Keratinocyte (primary cell): ENCODE results near the gene FURIN. TPM values are rescaled to one million over a fixed set of nuclear protein-coding genes. Genes with fewer than 3 reads are reported as not detected.
A peak's percentile ranks its signal among the peaks of the same experiment; 100 is the strongest.

Experiments
- DNase-seq: peaks from one replicate; pipeline ENCODE4 v3.0.0-alpha.2; 2011; ENCODE audit warnings: low read depth, missing footprints, low spot score
- FAIRE-seq: peaks from 2 replicates; lab custom pipeline; 2011; peaks lifted over from hg19 to GRCh38; lab: Jason Lieb, UNC
- H2AFZ ChIP-seq: 2 replicates; pipeline ENCODE4 v1.6.0; 2012; ENCODE audit warnings: low read length, control low read depth, inconsistent platforms; ENCODE audit not compliant: control insufficient read depth
- H3K27ac ChIP-seq: 2 replicates; pipeline ENCODE4 v1.5.1; 2011; ENCODE audit warnings: low read length; ENCODE audit not compliant: control insufficient read depth, insufficient read depth
- H3K27me3 ChIP-seq: 3 replicates; pipeline ENCODE4 v1.6.0; 2011; ENCODE audit warnings: low read length; ENCODE audit not compliant: control insufficient read depth, insufficient read depth; ENCODE audit errors: extremely low read depth
- H3K36me3 ChIP-seq, 2 experiments: 2 replicates in 1 of 2; 3 replicates in 1 of 2; pipeline ENCODE4 v1.5.1; 2011; ENCODE audit warnings: low read length in 2 of 2, mild to moderate bottlenecking in 1 of 2; ENCODE audit not compliant: control insufficient read depth in 2 of 2, insufficient read depth in 2 of 2; ENCODE audit errors: extremely low read depth in 1 of 2
- H3K4me1 ChIP-seq: 3 replicates; pipeline ENCODE4 v1.5.1; 2011; ENCODE audit warnings: low read length; ENCODE audit not compliant: control insufficient read depth, insufficient read depth; ENCODE audit errors: extremely low read depth
- H3K4me2 ChIP-seq: 3 replicates; pipeline ENCODE4 v1.6.0; 2011; ENCODE audit warnings: low read depth, low read length; ENCODE audit not compliant: control insufficient read depth, insufficient read depth; ENCODE audit errors: extremely low read depth
- H3K4me3 ChIP-seq, 3 experiments: fragments of 200-600 bp in 1 of 3; sonication (generic) in 1 of 3; 2 replicates in 2 of 3; 3 replicates in 1 of 3; pipeline ENCODE4 v1.5.1; 2011 to 2016; ENCODE audit warnings: low read length in 3 of 3, mild to moderate bottlenecking in 3 of 3, control low read depth in 2 of 3, inconsistent platforms in 1 of 3, low read depth in 1 of 3, mixed read lengths in 1 of 3, mixed run types in 1 of 3, moderate library complexity in 1 of 3; ENCODE audit not compliant: control insufficient read depth in 2 of 3, insufficient read depth in 2 of 3; ENCODE audit errors: extremely low read depth in 1 of 3
- H3K79me2 ChIP-seq: 2 replicates; pipeline ENCODE4 v1.6.0; 2012; ENCODE audit warnings: low read length; ENCODE audit not compliant: control insufficient read depth, insufficient read depth
- H3K9ac ChIP-seq: 3 replicates; pipeline ENCODE4 v1.6.0; 2011; ENCODE audit warnings: low read length; ENCODE audit not compliant: control insufficient read depth, insufficient read depth; ENCODE audit errors: extremely low read depth
- H3K9me1 ChIP-seq: 3 replicates; pipeline ENCODE4 v1.6.0; 2011; ENCODE audit warnings: low read length; ENCODE audit not compliant: control insufficient read depth, insufficient read depth; ENCODE audit errors: extremely low read depth
- H3K9me3 ChIP-seq: 2 replicates; pipeline ENCODE4 v1.5.1; 2012; ENCODE audit warnings: low read depth, low read length; ENCODE audit not compliant: control insufficient read depth
- H4K20me1 ChIP-seq: 3 replicates; pipeline ENCODE4 v1.6.0; 2011; ENCODE audit warnings: low read length; ENCODE audit not compliant: control insufficient read depth, insufficient read depth; ENCODE audit errors: extremely low read depth
- EZH2 ChIP-seq: IDR thresholded peaks from one replicate; pipeline ENCODE4 v1.6.1; 2012; ENCODE audit warnings: inconsistent platforms, mild to moderate bottlenecking, low read length, moderate library complexity
- dilution Hi-C: fragments of 300-500 bp; cut with MboI; formaldehyde crosslinking; loops from one replicate; pipeline ENCODE4 v1.7.0; 2020; ENCODE audit warnings: low sequenced_read_pairs; ENCODE audit not compliant: extremely low pct_ligation_motif_present
- polyA plus RNA-seq, 5 experiments: library from polyadenylated mRNA; depleted of rRNA in 3 of 5; stranded (reverse) in 3 of 5; stranded (forward) in 1 of 5; unstranded in 1 of 5; fragments of >200 nt; gene quantifications; 1 replicate in 1 of 5; 2 replicates in 3 of 5; 3 replicates in 1 of 5; pipeline versions ENCODE4 v1.2.1 to v1.2.3, GENCODE V29; 2011 to 2012; ENCODE audit warnings: missing spikeins in 2 of 5, low read depth in 1 of 5, low replicate concordance in 1 of 5
- small RNA-seq, 3 experiments: library from RNA; depleted of rRNA; stranded (forward); fragments of <200 nt; gene quantifications; one replicate each; pipeline ENCODE3, GENCODE V24; 2012; ENCODE audit warnings: low read depth in 3 of 3, low replicate concordance in 1 of 3; ENCODE audit not compliant: insufficient read length in 3 of 3
- TF ChIP-seq, protein P1 (sequence below), 3 experiments: IDR thresholded peaks in 1 of 3; conservative IDR thresholded peaks in 1 of 3; optimal IDR thresholded peaks in 1 of 3; 2 replicates in 2 of 3; 3 replicates in 1 of 3; pipeline versions ENCODE3 to v1.5.1; 2011; ENCODE audit warnings: low read length in 3 of 3, mild to moderate bottlenecking in 3 of 3, moderate library complexity in 2 of 3, control low read depth in 1 of 3, inconsistent platforms in 1 of 3; ENCODE audit not compliant: insufficient read depth in 2 of 3; ENCODE audit errors: extremely low read depth in 1 of 3

FURIN gene
- polyA plus RNA-seq, 1 donor (not counting 4 experiments of a cell fraction or from before 2014, with no cell fraction given): 22.8 TPM

DNA sequence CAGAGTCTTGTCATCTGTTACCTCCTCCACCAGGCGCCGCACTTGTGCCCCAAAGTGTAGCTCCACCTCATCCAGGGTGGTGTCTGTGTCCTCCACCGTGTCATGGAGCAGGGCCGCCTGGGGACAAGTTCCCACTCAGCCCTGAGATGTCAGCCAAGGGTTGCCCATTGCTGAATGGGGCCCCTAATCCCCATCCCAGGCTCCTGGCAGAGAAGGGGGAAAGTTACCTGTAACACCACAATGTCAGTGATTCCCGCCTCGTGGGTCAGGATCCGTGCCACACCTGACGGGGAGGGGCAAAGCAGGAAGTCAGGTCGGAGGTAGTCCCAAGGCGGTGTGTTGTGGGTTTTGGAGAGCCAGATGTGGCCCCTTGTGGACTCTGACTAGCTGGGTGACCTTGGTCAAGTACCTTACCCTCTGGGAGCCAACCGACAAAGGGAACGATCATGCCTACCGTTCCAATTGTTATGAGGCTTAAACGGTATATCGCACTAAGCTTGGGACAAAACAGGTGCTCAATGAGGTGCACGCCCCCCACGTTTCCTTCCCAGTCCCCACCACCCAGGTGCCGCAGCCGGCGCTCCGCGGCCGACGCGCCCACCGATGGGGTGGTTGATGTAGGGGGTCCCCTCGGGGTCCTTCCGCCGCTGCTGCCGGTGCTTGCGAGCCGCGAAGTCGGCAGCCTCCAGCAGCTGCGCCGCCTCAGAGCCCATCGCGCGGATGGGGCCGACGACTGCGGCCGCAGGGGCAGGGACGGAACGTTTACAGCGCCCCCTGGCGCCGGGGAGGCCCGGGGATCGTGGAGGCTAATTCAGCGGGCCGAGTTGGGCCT, 63.7 kb downstream of the FURIN start, which contains the start of gene HDDC3:
HDDC3 (minus strand) TSS at position 722 of the 832 bp plus-strand sequence; CDS start at position 713, 9 bp downstream.
- H3K9ac ChIP-seq: peak within 1 kb of the TSS; percentile 76
- H2AFZ ChIP-seq: peak within 1 kb of the TSS; percentile 92
- no peaks in the 10 kb centered on the region for H3K27me3 ChIP-seq
- peak; percentile 72 for DNase-seq
- peak within 1 kb of the TSS; percentile 90 for H3K4me2 ChIP-seq
- no peak for FAIRE-seq
- no peak for TF ChIP-seq EZH2
- TF ChIP-seq, protein P1, sequence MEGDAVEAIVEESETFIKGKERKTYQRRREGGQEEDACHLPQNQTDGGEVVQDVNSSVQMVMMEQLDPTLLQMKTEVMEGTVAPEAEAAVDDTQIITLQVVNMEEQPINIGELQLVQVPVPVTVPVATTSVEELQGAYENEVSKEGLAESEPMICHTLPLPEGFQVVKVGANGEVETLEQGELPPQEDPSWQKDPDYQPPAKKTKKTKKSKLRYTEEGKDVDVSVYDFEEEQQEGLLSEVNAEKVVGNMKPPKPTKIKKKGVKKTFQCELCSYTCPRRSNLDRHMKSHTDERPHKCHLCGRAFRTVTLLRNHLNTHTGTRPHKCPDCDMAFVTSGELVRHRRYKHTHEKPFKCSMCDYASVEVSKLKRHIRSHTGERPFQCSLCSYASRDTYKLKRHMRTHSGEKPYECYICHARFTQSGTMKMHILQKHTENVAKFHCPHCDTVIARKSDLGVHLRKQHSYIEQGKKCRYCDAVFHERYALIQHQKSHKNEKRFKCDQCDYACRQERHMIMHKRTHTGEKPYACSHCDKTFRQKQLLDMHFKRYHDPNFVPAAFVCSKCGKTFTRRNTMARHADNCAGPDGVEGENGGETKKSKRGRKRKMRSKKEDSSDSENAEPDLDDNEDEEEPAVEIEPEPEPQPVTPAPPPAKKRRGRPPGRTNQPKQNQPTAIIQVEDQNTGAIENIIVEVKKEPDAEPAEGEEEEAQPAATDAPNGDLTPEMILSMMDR (optimal IDR thresholded peaks at IDR 0.05 in 1 of 3, IDR thresholded peaks at IDR 0.05 in 1 of 3, conservative IDR thresholded peaks at IDR 0.05 in 1 of 3; ENCODE audit: extremely low read depth in 1 of 3, insufficient read depth in 2 of 3, low read length in 3 of 3): peak; percentile 80 to 97 (median 89)
- H3K9me1 ChIP-seq: no peaks in the 10 kb centered on the region
- H3K36me3 ChIP-seq: peaks cover 3 to 5% of the 10 kb centered on the region in 2 experiments
- H3K79me2 ChIP-seq: peaks cover 17% of the 10 kb centered on the region
- H4K20me1 ChIP-seq: no peaks in the 10 kb centered on the region
- peak within 1 kb of the TSS; percentile 83 for H3K27ac ChIP-seq
- H3K9me3 ChIP-seq: no peaks in the 10 kb centered on the region
- dilution Hi-C loops: no loop called here
- peaks cover 39% of the 10 kb centered on the region for H3K4me1 ChIP-seq
- peak within 1 kb of the TSS; percentile 78 to 91 (median 89) for H3K4me3 ChIP-seq

GRCh38 chr15:90932660-90932991, 64.2 kb downstream of the FURIN start:
- DNase-seq (no peak), FAIRE-seq (no peak)
- Histone ChIP-seq H3K79me2 (peaks cover 18% of the 10 kb centered on the region), H3K4me3 (peak overlapping the region; percentile 78 to 91 (median 89)), H3K9me3 (no peaks in the 10 kb centered on the region), H3K9ac (peak overlapping the region; percentile 76), H3K4me2 (peak overlapping the region; percentile 27), H3K9me1 (no peaks in the 10 kb centered on the region), H3K27ac (no peak overlapping the region), H4K20me1 (no peaks in the 10 kb centered on the region), H3K27me3 (no peaks in the 10 kb centered on the region), H3K4me1 (peaks cover 39% of the 10 kb centered on the region), H2AFZ (peak overlapping the region; percentile 89), H3K36me3 (peaks cover 3 to 5% of the 10 kb centered on the region in 2 experiments)
- dilution Hi-C loops: no loop called here
- TF ChIP-seq, protein P1 (optimal IDR thresholded peaks at IDR 0.05 in 1 of 3, IDR thresholded peaks at IDR 0.05 in 1 of 3, conservative IDR thresholded peaks at IDR 0.05 in 1 of 3; ENCODE audit: extremely low read depth in 1 of 3, insufficient read depth in 2 of 3, low read length in 3 of 3): no peak
- no peak for TF ChIP-seq EZH2

Small RNA genes lying within 50 kb of the gene (small RNA-seq; reads per million reads assigned to genes)
- 0 reads per million in 3 experiments for gene RN7SL363P

Other genes starting within 250 kb of the FURIN start
- 0.94 to 4.4 TPM (median 3.2 TPM) in 3 replicates for gene BLM, start 151.2 kb upstream of the FURIN start, polyA plus RNA-seq
- gene FES, start 15.9 kb downstream of the FURIN start, polyA plus RNA-seq: 0.24 to 0.34 TPM (median 0.28 TPM) in 3 replicates
- 6.6 to 13.4 TPM (median 9.7 TPM) in 3 replicates for gene MAN2A2, start 34.7 kb downstream of the FURIN start, polyA plus RNA-seq
- gene HDDC3, start 64.0 kb downstream of the FURIN start, polyA plus RNA-seq: 10.6 to 12.1 TPM (median 11.8 TPM) in 3 replicates
- gene UNC45A, start 66.7 kb downstream of the FURIN start, polyA plus RNA-seq: 60.9 to 91.0 TPM (median 63.1 TPM) in 3 replicates
- 4.9 to 7.8 TPM (median 7.3 TPM) in 3 replicates for gene RCCD1, start 86.3 kb downstream of the FURIN start, polyA plus RNA-seq
- 23.4 to 105 TPM (median 78.4 TPM) in 3 replicates for gene PRC1, start 125.9 kb downstream of the FURIN start, polyA plus RNA-seq
- 16.2 to 20.9 TPM (median 20.2 TPM) in 3 replicates for gene VPS33B, start 154.0 kb downstream of the FURIN start, polyA plus RNA-seq
- 0.01 to 0.04 TPM in 2 of 3 replicates, not detected in the other for gene SV2B, start 231.7 kb downstream of the FURIN start, polyA plus RNA-seq